GM08714 (cell line): ENCODE measurements around the gene CLPTM1L.
"Not testable (repeated sequence)": the region's sequence is repeated elsewhere in the genome, so short reads cannot be mapped to it uniquely, and the experiment has no call there.

Experiments
- H3K4me3 ChIP-seq: fragments of 200-500 bp; sonication (Bioruptor generic); 2 replicates; pipeline ENCODE4 v1.5.1; 2014; ENCODE audit warnings: mild to moderate bottlenecking, low read length, inconsistent platforms
- ZNF274 ChIP-seq: IDR thresholded peaks from 2 replicates; pipeline ENCODE4 v1.6.1; 2012; ENCODE audit warnings: mild to moderate bottlenecking, low read depth, low read length

CLPTM1L gene

DNA sequence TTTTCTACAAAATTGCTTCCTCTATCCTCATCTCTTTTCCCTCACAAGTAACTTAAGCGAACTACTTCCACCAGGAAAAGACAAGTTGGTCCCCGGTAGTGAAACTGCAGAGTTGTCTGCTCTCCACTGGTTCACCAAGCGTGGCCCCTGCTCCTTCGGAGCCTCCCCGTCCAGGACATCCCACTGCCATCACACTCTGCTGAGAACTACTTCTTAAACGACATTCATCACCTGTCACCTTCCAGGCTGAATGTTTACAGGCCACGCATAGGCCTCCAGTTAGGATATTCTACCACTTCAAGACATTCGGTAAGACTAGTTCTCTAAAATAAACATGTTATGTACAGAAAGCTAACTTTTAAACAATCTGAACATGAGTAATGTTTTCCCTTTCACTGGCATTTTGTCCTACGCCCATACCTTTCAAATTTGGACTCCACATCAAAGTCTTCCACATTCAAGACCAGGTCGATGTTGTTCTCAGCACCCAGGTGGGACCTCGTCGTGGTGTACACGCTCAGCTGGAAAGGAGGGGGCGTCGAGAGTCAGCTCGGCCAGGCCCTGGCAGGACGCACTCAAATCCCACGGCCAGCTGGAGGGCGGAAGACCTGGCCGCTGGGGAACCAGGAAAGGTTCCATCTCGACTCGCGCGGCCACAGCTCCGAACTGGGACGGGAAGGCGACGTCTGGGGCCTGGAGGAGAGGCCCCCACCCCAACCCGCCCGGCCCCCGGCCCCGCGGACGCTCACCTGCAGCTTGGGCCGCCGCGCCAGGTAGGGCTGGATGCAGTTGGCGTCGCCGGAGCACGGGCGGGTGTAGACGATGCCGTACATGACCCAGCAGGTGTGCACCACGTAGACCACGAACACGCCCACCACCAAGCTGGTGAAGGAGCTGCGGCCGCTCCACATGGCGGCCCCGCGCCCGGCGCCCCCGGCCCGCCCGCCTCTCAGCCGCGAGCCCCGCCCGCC is 683 bp downstream of the CLPTM1L start:
- TF ChIP-seq ZNF274: no peak
- H3K4me3 ChIP-seq: peak overlapping the region; percentile 80

GRCh38 chr5:1343315-1343751 is 1.6 kb downstream of the CLPTM1L start:
- TF ChIP-seq ZNF274: no peak
- H3K4me3 ChIP-seq: no peak overlapping the region

GRCh38 chr5:1342711-1343110 is 2.2 kb downstream of the CLPTM1L start:
- H3K4me3 ChIP-seq: not testable (repeated sequence)

DNA sequence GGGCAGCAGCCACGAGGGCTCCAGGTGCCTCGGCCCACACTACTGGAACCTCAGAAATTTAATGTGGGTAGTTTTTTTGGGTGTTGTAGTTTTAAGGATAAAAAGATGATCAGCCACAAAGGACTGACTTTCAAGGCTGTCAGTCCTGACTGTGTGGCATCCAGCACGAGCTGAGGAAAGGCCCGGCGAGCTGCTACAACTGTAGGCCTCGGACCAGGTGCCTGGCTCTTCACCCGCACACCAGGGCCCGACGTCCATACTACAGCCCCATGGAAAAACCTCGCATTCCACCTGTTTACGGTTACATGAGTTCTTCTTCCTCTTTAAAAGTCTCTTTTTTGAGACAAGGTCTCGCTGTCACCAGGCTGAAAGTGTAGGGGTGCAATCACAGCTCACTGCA is 2.6 kb downstream of the CLPTM1L start:
- TF ChIP-seq ZNF274: no peak
- no peak overlapping the region for H3K4me3 ChIP-seq

- H3K4me3 ChIP-seq: no peak overlapping the region
- TF ChIP-seq ZNF274: no peak
Observed at GRCh38 chr5:1341863-1342262, 3.0 kb downstream of the CLPTM1L start.

DNA sequence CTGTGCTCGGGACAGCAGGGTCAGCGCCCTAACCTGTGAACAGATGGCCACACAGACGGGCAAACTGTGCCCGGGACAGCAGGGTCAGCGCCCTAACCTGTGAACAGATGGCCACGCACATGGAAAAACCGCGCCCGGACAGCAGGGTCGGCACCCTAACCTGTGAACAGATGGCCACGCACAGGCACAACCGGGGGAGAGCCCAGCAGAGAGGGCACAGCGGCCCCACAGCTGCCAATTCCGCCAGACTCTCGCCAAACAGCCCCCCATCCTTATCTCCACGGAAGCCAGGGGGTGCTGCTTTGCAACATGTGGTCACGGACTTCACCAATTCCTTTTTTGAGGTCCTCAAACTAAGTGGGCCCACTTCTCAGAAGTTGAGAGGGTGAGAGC is 5.1 kb downstream of the CLPTM1L start:
- not testable (repeated sequence) for H3K4me3 ChIP-seq

- not testable (repeated sequence) for H3K4me3 ChIP-seq
Observed at GRCh38 chr5:1339139-1339817, 5.6 kb downstream of the CLPTM1L start.

- no peak for TF ChIP-seq ZNF274
Observed at GRCh38 chr5:1338506-1339070, 6.3 kb downstream of the CLPTM1L start.

DNA sequence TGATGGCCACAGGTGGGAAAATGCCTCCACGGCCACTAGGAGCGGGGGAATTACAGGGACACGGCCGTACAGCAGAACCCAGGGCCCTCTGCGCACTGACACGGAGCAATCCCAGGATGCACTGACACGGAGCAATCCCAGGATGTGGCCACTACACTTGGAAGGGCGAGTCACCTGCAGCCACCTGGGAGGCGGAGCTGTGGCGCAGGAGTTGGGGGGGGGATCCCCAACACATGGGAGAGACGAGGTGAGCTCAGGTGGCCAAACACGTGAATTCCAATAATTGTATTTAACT is 6.8 kb downstream of the CLPTM1L start:
- no peak for TF ChIP-seq ZNF274
- H3K4me3 ChIP-seq: no peak overlapping the region

More at GRCh38 chr5:1338506-1339070, 6.3 kb downstream of the CLPTM1L start:
- no peak overlapping the region for H3K4me3 ChIP-seq

GRCh38 chr5:1337489-1338195 is 7.3 kb downstream of the CLPTM1L start:
- H3K4me3 ChIP-seq: no peak overlapping the region
- no peak for TF ChIP-seq ZNF274

GRCh38 chr5:1336749-1337488 is 8.0 kb downstream of the CLPTM1L start:
- no peak overlapping the region for H3K4me3 ChIP-seq
- no peak for TF ChIP-seq ZNF274

- H3K4me3 ChIP-seq: no peak overlapping the region
- TF ChIP-seq ZNF274: no peak
Observed at GRCh38 chr5:1336106-1336561, 8.8 kb downstream of the CLPTM1L start.

- no peak overlapping the region for H3K4me3 ChIP-seq
- no peak for TF ChIP-seq ZNF274
Observed at GRCh38 chr5:1335540-1336095, 9.3 kb downstream of the CLPTM1L start.
